Natural killer cell (primary cell): Measurements from ENCODE around the gene TEFM. TPM values are rescaled to one million over a fixed set of nuclear protein-coding genes. Genes with fewer than 3 reads are reported as not detected.
A peak's percentile ranks its signal among the peaks of the same experiment; 100 is the strongest.

Experiments used
- ATAC-seq, 3 donors: fragments of 150-1000 bp in 2 of 3; fragments of 200-7000 bp in 1 of 3; cut with Tn5 transposase; 1 replicate in 1 of 3; 2 replicates in 2 of 3; pipeline ENCODE4 v1.10.0; 2021; ENCODE audit warnings: mild to moderate bottlenecking in 2 of 3, moderate library complexity in 2 of 3
- DNase-seq, 2 donors: peaks; one replicate each; pipeline versions ENCODE4 v3.0.0 to v3.0.0-alpha.2; 2013 to 2021; ENCODE audit warnings: mixed read lengths in 1 of 2
- H3K27ac ChIP-seq: one replicate; pipeline ENCODE4 v1.5.1; 2013; ENCODE audit warnings: mild to moderate bottlenecking, low read length
- H3K27me3 ChIP-seq: one replicate; pipeline ENCODE4 v1.6.1; 2013; ENCODE audit warnings: low read length; ENCODE audit not compliant: control insufficient read depth, insufficient read depth
- H3K36me3 ChIP-seq: one replicate; pipeline ENCODE4 v1.6.1; 2013; ENCODE audit warnings: low read length; ENCODE audit not compliant: control insufficient read depth, insufficient read depth
- H3K4me1 ChIP-seq: one replicate; pipeline ENCODE4 v1.6.1; 2013; ENCODE audit warnings: low read length; ENCODE audit not compliant: control insufficient read depth, insufficient read depth
- H3K4me3 ChIP-seq: one replicate; pipeline ENCODE4 v1.5.1; 2013; ENCODE audit warnings: low read length
- H3K9me3 ChIP-seq: one replicate; pipeline ENCODE4 v1.6.1; 2013; ENCODE audit warnings: low read length; ENCODE audit not compliant: control insufficient read depth, insufficient read depth
- H3K27ac Mint-ChIP-seq, 2 donors: one replicate each; pipeline ENCODE4 v1.8.0; 2022; ENCODE audit warnings: mild to moderate bottlenecking in 2 of 2, mixed read lengths in 2 of 2, moderate library complexity in 1 of 2
- H3K27me3 Mint-ChIP-seq, 2 donors: one replicate each; pipeline ENCODE4 v1.8.0; 2022; ENCODE audit warnings: low read depth in 2 of 2, mixed read lengths in 2 of 2
- H3K36me3 Mint-ChIP-seq: one replicate; pipeline ENCODE4 v1.8.0; 2022; ENCODE audit warnings: mixed read lengths
- H3K4me1 Mint-ChIP-seq, 2 donors: one replicate each; pipeline ENCODE4 v1.8.0; 2022; ENCODE audit warnings: mixed read lengths in 2 of 2
- H3K4me3 Mint-ChIP-seq: one replicate; pipeline ENCODE4 v1.8.0; 2022; ENCODE audit warnings: mild to moderate bottlenecking, moderate library complexity, mixed read lengths
- H3K9me3 Mint-ChIP-seq, 2 donors: one replicate each; pipeline ENCODE4 v1.8.0; 2022; ENCODE audit warnings: mixed read lengths in 2 of 2
- WGBS: methylation state at CpG from one replicate; pipeline ENCODE4 v1.1.7; 2013; ENCODE audit warnings: missing lambda C conversion rate; ENCODE audit not compliant: insufficient coverage; 5-methylcytosine and 5-hydroxymethylcytosine counted together
- intact Hi-C: fragments of 100-400 bp; cut with micrococcal nuclease; formaldehyde crosslinking; loops from one replicate; pipeline ENCODE4 v1.14.2; 2022
- total RNA-seq, 4 donors: library from RNA; stranded (reverse); fragments of 120-200 nt in 1 of 4; gene quantifications; one replicate each; pipeline versions ENCODE4 v1.2.3 to v1.2.4, GENCODE V29; 2013 to 2022
- TF ChIP-seq, protein P1 (sequence below): fragments of 200-600 bp; IDR thresholded peaks from one replicate; pipeline ENCODE4 v1.8.0; 2022; ENCODE audit warnings: antibody characterized with exemption

TEFM gene
- total RNA-seq, 3 donors from 2014 or later (not counting 1 experiment from before 2014, with no cell fraction given): 6.3 to 12.9 (median 10.5) TPM

DNA sequence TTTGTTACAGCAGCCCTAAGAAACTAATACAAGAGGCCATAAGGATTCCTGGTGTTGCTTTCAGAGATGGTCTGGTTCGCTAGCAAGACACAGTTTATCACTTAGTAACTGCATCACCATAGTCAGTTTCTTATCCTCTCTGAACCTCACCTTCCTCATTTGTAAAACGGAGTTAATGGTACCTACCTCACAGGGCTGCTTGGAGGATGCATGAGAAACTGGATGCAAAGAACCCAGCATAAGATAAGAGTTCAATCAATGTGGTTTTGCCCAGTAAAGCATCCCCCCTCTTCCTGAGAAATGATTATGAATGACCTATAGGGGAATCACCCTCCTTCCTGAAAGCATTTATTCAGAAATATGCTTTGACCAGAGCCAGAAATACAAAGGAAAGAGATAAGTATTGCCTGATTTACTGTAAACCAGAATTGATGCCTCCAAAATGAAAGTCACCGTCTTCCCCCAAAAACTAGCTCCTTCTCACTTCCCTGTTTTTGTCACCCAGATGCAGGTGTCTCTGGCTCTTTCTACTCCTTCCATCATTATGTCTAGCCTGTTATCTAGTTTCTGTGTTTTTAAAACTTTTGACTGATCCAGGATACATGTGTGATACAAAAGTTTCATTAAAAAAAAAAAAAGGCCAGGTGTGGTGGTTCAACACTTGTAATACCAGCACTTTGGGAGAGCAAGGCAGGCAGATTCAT, 2.8 kb upstream of the TEFM start:
- Histone ChIP-seq H3K9me3 (no peaks in the 10 kb centered on the region), H3K27ac (no peak overlapping the region), H3K27me3 (no peaks in the 10 kb centered on the region), H3K4me3 (no peak overlapping the region), H3K4me1 (peaks cover 20% of the 10 kb centered on the region), H3K36me3 (no peaks in the 10 kb centered on the region)
- Mint-ChIP-seq H3K36me3 (no peaks in the 10 kb centered on the region), H3K27ac (no peak overlapping the region), H3K4me3 (peak overlapping the region; percentile 35), H3K9me3 (no peaks in the 10 kb centered on the region), H3K4me1 (peaks cover 24% of the 10 kb centered on the region in 2 donors), H3K27me3 (no peaks in the 10 kb centered on the region)
- 57% methylated on average over 3 of the region's 3 CpGs for WGBS
- intact Hi-C loops: no loop called here
- ATAC-seq (no peak), DNase-seq (no peak)
- TF ChIP-seq, protein P1, sequence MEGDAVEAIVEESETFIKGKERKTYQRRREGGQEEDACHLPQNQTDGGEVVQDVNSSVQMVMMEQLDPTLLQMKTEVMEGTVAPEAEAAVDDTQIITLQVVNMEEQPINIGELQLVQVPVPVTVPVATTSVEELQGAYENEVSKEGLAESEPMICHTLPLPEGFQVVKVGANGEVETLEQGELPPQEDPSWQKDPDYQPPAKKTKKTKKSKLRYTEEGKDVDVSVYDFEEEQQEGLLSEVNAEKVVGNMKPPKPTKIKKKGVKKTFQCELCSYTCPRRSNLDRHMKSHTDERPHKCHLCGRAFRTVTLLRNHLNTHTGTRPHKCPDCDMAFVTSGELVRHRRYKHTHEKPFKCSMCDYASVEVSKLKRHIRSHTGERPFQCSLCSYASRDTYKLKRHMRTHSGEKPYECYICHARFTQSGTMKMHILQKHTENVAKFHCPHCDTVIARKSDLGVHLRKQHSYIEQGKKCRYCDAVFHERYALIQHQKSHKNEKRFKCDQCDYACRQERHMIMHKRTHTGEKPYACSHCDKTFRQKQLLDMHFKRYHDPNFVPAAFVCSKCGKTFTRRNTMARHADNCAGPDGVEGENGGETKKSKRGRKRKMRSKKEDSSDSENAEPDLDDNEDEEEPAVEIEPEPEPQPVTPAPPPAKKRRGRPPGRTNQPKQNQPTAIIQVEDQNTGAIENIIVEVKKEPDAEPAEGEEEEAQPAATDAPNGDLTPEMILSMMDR: no peak

DNA sequence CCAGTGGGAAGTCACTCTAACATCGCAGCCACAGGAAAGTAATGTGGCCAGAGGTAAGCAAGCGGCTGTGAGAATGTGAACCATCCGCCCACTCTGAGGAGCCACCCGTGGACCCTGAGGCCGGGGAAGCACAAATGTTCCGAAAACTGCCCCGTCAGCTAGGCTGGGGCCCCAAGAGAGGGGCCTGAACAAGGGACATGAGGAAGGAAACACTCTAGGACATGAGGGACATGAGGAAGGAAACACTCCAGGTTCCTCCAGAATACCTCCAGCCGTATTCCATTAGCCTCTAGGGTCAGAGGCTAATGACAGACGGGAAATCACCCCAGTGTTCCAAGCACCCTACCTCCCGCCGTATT, 317 bp downstream of the TEFM start:
- Mint-ChIP-seq H3K27me3 (no peaks in the 10 kb centered on the region), H3K36me3 (no peaks in the 10 kb centered on the region), H3K4me1 (peaks cover 29 to 36% of the 10 kb centered on the region in 2 donors), H3K9me3 (no peaks in the 10 kb centered on the region), H3K27ac (peak overlapping the region; percentile 93 to 94), H3K4me3 (peak overlapping the region; percentile 98)
- Histone ChIP-seq H3K4me3 (peak overlapping the region; percentile 57), H3K27me3 (no peaks in the 10 kb centered on the region), H3K27ac (peak overlapping the region; percentile 76), H3K9me3 (no peaks in the 10 kb centered on the region), H3K36me3 (peaks cover 15% of the 10 kb centered on the region), H3K4me1 (peaks cover 20% of the 10 kb centered on the region)
- peak in 1 of 2 donors; percentile 41 for DNase-seq
- TF ChIP-seq, protein P1: no peak
- intact Hi-C loops: no loop called here
- under 1% methylated on average over 11 of the region's 11 CpGs for WGBS
- ATAC-seq: peak; percentile 36 to 47 (median 36)

DNA sequence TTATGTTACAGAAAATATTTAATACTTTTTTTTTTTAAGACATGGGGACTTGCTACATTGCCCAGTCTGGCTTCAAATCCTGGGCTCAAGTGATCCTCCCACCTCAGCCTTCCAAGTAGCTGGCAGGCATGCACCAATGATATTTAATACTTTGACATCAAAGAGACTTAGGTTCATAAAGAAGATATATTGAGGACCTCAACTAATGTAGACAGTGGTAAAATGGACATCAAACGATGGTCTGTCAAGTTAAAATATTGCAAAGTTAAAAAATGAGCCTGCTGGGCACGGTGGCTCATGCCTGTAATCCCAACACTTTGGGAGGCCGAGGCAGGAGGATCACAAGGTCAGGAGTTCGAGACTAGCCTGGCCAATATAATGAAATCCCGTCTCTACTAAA, 8.7 kb downstream of the TEFM start:
- H3K4me1 Mint-ChIP-seq: peaks cover 0 to 7% of the 10 kb centered on the region in 2 donors
- H3K36me3 Mint-ChIP-seq: no peaks in the 10 kb centered on the region
- intact Hi-C loops: no loop called here
- ATAC-seq (no peak), DNase-seq (no peak)
- H3K4me3 Mint-ChIP-seq: no peak overlapping the region
- no peak overlapping the region for H3K4me3 ChIP-seq
- TF ChIP-seq, protein P1: no peak
- H3K27me3 Mint-ChIP-seq: no peaks in the 10 kb centered on the region
- H3K4me1 ChIP-seq: no peaks in the 10 kb centered on the region
- H3K36me3 ChIP-seq: peaks cover 37% of the 10 kb centered on the region
- H3K27ac Mint-ChIP-seq: no peak overlapping the region
- H3K27ac ChIP-seq: no peak overlapping the region
- WGBS: 99% methylated on average over 5 of the region's 5 CpGs
- no peaks in the 10 kb centered on the region for H3K27me3 ChIP-seq
- H3K9me3 Mint-ChIP-seq: no peaks in the 10 kb centered on the region
- H3K9me3 ChIP-seq: no peaks in the 10 kb centered on the region

DNA sequence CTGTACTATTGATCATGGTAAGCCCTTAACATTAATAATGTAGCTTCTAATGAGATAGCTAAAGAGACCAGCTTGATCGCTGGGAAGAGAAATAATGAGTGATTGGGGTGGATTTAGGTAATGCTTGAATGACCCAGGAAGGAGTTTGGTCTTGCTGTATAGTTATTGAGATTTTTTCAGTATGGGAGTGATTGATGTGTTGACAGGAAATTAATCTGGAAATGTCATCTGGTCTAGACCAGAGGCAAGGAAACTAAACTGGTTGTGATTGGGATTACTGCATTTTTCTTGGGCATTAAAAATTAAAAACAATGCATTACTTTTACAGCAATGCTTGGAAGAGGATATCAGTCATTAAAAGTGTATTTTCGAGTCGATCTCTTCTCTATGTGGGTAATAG, 11.8 kb downstream of the TEFM start:
- DNase-seq: no peak
- Histone ChIP-seq H3K9me3 (no peaks in the 10 kb centered on the region), H3K4me3 (no peak overlapping the region), H3K4me1 (no peaks in the 10 kb centered on the region), H3K27ac (no peak overlapping the region), H3K36me3 (peaks cover 15% of the 10 kb centered on the region), H3K27me3 (no peaks in the 10 kb centered on the region)
- no peak for ATAC-seq
- TF ChIP-seq, protein P1: no peak
- Mint-ChIP-seq H3K27me3 (no peaks in the 10 kb centered on the region), H3K9me3 (no peaks in the 10 kb centered on the region), H3K4me3 (no peak overlapping the region), H3K27ac (peak overlapping the region in 1 of 2 donors; percentile 44), H3K36me3 (no peaks in the 10 kb centered on the region), H3K4me1 (no peaks in the 10 kb centered on the region)
- 100% methylated on average over 3 of the region's 3 CpGs for WGBS
- intact Hi-C loops: no loop called here
